BE2C (cell line): Measurements from ENCODE around the gene LRRC26.
A peak's percentile ranks its signal among the peaks of the same experiment; 100 is the strongest.
"Not testable (repeated sequence)": the region's sequence is repeated elsewhere in the genome, so short reads cannot be mapped to it uniquely, and the experiment has no call there.

Source experiments
- DNase-seq: peaks from one replicate; pipeline ENCODE4 v3.0.0-alpha.2; 2020
- H3K27me3 ChIP-seq: fragments of 250-450 bp; sonication (Bioruptor Pico); 2 replicates; pipeline ENCODE4 v1.5.1; 2020; ENCODE audit warnings: mild to moderate bottlenecking
- H3K36me3 ChIP-seq: fragments of 250-450 bp; sonication (Bioruptor Pico); 2 replicates; pipeline ENCODE4 v1.5.1; 2020; ENCODE audit warnings: mild to moderate bottlenecking
- H3K4me1 ChIP-seq: fragments of 250-450 bp; sonication (Bioruptor Pico); 2 replicates; pipeline ENCODE4 v1.5.1; 2020
- H3K4me3 ChIP-seq: 2 replicates; pipeline ENCODE4 v1.5.1; 2011; ENCODE audit warnings: low read depth, low read length
- H3K9me3 ChIP-seq: fragments of 250-450 bp; sonication (Bioruptor Pico); 2 replicates; pipeline ENCODE4 v1.5.1; 2020
- TF ChIP-seq, protein P1 (sequence below): IDR thresholded peaks from 2 replicates; pipeline ENCODE4 v1.5.1; 2012; ENCODE audit warnings: mild to moderate bottlenecking, low read depth, low read length

The LRRC26 gene

DNA sequence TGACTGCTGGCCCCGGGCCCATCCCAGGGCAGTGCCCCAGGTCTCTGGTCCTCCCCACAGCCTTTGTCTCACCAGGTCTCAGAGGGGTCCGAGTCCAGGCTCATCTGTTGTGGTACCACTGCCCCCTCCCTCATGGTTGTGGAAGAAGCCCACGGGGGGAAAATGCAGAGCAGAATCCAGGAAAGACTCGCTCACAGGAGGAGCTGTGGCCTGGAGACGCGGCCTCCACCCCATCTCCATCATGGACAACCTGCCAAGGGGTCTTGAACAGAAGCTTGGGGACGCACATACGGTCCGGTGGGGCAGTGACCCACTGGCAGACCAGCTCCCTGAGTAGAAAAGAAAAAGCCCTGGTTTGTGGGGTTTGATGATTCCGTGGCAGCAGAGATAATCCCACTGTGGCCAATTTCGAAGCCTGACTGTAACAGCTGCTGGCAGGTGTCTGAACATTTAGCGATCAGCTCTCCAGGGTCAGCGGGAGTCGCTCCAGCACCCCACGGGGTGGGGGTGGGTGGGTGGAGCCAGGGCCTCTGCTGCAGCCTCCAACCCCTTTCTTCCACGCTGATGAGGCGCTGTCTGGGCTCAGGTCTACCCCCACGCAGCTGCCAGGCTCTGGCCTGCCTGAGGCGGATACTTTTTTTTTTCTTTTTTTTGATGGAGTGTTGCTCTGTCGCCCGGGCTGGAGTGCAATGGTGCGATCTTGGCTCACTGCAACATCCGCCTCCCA is 32.8 kb downstream of the LRRC26 start:
- H3K4me1 ChIP-seq: no peaks in the 10 kb centered on the region
- H3K9me3 ChIP-seq: no peaks in the 10 kb centered on the region
- DNase-seq: peak; percentile 22
- TF ChIP-seq, protein P1, sequence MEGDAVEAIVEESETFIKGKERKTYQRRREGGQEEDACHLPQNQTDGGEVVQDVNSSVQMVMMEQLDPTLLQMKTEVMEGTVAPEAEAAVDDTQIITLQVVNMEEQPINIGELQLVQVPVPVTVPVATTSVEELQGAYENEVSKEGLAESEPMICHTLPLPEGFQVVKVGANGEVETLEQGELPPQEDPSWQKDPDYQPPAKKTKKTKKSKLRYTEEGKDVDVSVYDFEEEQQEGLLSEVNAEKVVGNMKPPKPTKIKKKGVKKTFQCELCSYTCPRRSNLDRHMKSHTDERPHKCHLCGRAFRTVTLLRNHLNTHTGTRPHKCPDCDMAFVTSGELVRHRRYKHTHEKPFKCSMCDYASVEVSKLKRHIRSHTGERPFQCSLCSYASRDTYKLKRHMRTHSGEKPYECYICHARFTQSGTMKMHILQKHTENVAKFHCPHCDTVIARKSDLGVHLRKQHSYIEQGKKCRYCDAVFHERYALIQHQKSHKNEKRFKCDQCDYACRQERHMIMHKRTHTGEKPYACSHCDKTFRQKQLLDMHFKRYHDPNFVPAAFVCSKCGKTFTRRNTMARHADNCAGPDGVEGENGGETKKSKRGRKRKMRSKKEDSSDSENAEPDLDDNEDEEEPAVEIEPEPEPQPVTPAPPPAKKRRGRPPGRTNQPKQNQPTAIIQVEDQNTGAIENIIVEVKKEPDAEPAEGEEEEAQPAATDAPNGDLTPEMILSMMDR: no peak
- H3K4me3 ChIP-seq: no peak overlapping the region
- H3K27me3 ChIP-seq: peaks cover 25% of the 10 kb centered on the region
- no peaks in the 10 kb centered on the region for H3K36me3 ChIP-seq

DNA sequence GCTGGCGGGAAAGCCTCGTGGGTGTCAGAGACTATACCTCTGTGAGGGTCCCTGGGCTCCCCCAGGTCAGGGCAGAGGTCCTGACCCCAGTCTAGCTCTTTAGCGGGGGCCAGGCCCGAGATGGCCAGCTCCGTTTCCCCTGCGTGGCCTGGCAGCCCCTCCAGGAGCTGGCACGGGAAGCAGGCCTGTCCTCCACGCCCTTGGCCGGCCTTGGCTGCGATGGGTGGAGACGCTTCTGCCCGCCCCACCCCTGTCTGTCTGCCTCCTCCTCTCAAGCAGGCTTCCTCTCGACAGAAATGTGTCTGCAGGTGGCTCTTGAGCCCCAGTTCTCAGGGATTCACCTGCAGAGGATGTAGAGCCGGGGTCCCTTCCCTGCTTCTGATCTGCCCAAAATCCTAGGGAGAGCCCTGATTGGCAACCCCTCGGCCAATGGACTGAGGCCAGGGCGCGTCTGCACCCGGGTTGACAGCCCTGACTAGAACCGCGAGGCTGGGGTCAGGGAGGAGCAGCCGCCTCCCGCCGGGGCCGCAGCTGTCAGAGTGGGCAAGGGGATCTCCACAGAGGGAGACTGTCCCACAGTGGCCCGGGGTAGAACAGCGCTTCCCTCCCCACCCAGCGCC is 33.5 kb downstream of the LRRC26 start:
- peak; percentile 19 for DNase-seq
- no peaks in the 10 kb centered on the region for H3K36me3 ChIP-seq
- H3K4me3 ChIP-seq: no peak overlapping the region
- peaks cover 25% of the 10 kb centered on the region for H3K27me3 ChIP-seq
- H3K9me3 ChIP-seq: no peaks in the 10 kb centered on the region
- no peaks in the 10 kb centered on the region for H3K4me1 ChIP-seq
- TF ChIP-seq, protein P1: no peak

DNA sequence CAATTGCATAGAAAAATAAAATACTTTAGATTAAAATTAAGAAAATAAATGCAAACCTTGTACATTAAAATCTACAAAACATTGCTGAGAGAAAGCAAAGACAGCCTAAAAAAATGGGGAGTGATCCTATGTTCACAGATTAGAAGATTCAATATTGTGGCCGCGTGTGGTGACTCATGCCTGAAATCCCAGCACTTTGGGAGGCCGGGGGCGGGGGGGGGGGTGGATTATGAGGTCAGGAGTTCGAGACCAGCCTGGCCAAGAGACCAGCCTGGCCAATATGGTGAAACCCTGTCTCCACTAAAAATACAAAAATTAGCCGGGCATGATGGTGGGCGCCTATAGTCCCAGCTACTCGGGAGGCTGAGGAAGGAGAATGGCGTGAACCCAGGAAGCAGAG is 34.7 kb downstream of the LRRC26 start:
- not testable (repeated sequence) for H3K36me3 ChIP-seq, DNase-seq, H3K4me1 ChIP-seq, H3K4me3 ChIP-seq, H3K9me3 ChIP-seq
- peaks cover 21% of the 10 kb centered on the region for H3K27me3 ChIP-seq

DNA sequence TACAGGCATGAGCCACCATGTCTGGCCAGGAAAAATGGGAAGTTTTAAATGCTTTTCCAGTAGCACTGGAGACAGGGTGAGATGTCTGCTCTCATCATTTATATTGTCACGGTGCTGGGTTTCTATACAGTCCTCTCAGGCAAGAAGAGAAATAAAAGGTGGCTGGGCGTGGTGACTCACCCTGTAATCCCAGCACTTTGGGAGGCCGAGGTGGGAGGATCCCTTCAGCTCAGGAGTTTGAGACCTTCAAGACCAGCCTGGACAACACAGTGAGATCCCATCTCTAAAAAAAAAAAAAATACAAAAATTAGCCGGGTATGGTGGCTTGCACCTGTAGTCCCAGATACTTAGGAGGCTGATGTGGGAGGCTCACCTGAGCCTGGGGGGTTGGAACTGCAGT is 35.7 kb downstream of the LRRC26 start:
- no peak for DNase-seq
- TF ChIP-seq, protein P1: no peak
- H3K4me1 ChIP-seq: no peaks in the 10 kb centered on the region
- H3K27me3 ChIP-seq: peaks cover 11% of the 10 kb centered on the region
- no peaks in the 10 kb centered on the region for H3K9me3 ChIP-seq
- no peaks in the 10 kb centered on the region for H3K36me3 ChIP-seq
- no peak overlapping the region for H3K4me3 ChIP-seq

DNA sequence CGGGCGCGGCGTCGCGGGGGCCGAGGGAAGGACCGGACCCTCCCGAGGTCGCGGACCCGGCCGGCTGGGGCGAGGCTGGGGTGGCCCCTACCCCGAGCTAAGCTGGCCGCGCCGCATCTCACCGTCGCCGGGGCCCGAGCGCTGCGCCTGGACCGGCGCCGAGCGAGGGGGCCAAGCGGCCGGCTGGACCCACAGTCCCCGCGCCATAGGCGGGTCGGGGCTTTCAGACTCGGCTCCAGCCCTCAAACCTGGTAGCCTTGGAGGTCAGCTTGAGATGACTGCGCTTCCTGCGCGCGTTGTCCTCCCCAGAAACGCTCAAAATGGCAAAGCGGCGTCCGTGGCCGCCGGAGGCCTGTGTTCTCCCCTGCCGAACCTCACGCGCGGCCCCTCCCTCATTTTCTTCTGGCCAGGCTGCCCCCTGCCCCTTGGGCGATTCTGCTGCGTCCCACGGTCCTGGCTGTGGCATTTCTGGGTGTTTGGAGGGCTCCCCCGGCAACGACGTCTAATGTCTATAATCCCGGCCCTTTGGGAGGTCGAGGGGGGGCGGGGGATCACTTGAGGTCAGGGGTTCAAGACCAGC is 39.6 kb downstream of the LRRC26 start:
- peak; percentile 32 for DNase-seq
- TF ChIP-seq, protein P1: no peak
- Histone ChIP-seq H3K4me3 (peak overlapping the region; percentile 70), H3K4me1 (no peaks in the 10 kb centered on the region), H3K36me3 (no peaks in the 10 kb centered on the region), H3K9me3 (no peaks in the 10 kb centered on the region), H3K27me3 (no peaks in the 10 kb centered on the region)

DNA sequence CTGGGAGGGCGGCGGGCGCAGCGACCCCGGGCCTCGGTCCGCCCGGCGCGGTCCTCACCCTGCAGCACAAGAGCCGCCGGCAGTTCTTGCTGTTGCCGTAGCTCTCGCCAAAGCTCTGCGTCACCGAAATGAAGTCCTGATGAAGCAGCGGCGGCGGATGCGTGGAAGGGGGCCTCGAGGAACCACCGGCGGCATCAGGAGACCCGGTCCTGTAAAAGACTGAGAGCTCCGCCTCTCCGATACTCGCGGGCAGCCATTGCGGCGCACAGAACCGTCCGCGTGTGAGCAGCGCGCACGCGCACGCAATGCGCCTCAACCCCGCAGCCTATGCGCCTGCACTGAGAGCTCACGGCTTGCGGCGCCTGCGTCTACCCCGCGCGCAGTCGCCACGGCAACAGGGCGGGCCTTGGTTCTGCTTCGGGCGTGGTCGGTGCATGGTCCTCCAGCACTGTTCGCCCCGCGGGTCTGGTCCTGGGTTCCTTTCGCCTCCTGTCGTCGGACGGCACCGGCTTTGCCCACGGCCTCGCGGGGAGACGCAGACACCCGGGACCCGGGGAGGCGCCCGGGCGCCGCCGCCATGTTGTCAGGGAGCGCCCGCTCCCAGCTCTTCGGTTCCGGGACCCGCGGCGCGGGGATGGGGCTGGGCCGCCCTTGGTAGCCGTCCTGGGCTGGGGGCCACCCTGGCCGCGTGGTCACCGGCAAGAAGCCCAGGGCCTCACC is 40.2 kb downstream of the LRRC26 start:
- H3K4me3 ChIP-seq: peak overlapping the region; percentile 70
- H3K36me3 ChIP-seq: no peaks in the 10 kb centered on the region
- peak; percentile 95 for DNase-seq
- H3K27me3 ChIP-seq: no peaks in the 10 kb centered on the region
- no peaks in the 10 kb centered on the region for H3K4me1 ChIP-seq
- TF ChIP-seq, protein P1: no peak
- H3K9me3 ChIP-seq: no peaks in the 10 kb centered on the region
